GM12874 (cell line): ENCODE data around the gene MINDY1.

Source experiments
- CTCF ChIP-seq: IDR thresholded peaks from 2 replicates; pipeline ENCODE4 v1.5.1; 2011; ENCODE audit warnings: low read depth, mild to moderate bottlenecking, control low read depth, low read length, moderate library complexity; ENCODE audit not compliant: insufficient read depth

MINDY1 gene

GRCh38 chr1:150981805-150982712, 24.6 kb downstream of the MINDY1 start, which contains the start of gene ANXA9:
ANXA9 (plus strand) TSS chr1:150982292; CDS start chr1:150983106, 814 bp downstream.
- TF ChIP-seq CTCF, result no peak

DNA sequence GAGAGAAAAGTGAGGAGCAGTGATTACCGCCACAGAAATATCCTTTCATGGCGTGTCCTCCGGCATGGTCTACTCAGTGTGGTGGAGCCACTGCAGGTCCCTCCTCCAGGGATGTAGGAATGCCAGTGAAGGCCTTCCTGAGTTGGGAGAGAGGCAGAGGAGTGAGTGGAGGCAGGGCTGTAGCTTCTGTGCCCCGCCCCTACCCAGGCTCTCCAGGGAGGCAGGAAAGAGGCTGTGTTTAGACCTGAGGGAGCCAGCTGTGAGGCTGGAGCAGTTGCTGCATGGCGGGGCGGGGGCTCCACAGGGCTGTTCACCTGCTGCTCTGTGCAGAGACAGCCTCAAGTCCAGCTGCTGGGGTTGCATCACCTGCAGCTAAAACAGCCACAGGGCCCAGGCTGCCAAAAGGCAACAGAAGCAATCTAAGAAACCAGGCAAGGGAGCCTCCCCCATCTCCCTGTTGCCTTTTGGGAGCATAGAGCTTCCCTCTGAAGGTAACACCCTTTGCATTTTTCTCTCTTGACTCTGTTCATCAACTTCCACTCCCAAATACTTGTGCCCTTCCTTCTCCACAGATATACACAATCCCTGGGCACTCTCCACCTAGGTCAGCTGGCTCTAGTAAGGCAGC, 25.4 kb downstream of the MINDY1 start:
- TF ChIP-seq CTCF, result no peak

- peak; percentile 100 for TF ChIP-seq CTCF
Measured at GRCh38 chr1:150979092-150980056, 27.3 kb downstream of the MINDY1 start.

DNA sequence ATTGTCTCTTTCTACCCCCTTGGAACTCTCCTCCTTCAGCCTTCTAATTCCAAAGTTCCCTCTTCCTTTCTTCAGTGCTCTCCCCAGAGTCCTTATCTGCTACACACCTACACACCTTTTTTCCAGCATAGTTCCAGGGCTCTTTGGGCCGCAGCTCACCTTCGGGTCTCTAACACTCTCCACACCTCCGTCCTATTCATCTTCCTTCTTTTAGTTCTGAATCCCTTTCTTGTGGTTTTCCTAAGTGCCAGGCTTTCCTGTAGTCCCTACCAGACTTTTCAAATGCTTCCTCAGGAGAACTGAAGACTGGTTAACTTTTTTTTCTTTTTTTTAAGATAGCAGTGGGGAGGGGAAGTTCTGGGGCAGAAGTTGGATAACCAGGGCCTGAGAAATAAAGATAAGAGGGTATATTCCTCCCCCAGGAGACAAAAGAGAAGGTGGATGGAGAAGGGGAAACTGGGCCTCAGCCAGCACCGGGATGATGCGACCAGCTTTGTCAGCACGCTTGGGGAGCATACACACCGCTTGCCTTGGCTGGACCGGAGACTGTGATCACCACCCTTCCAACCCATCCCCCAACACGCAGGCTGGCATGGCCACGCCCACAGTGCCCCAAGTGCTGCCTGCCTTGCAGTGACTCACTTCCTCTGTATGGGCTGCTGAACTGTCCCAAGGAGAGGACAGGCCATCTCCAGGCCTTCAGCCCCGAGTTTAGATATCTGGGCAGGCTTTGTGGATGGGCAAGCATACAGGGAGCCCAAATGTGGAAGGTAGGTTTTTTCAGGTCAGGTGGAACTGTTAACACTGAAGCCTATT, 29.6 kb downstream of the MINDY1 start:
- TF ChIP-seq CTCF, result no peak

DNA sequence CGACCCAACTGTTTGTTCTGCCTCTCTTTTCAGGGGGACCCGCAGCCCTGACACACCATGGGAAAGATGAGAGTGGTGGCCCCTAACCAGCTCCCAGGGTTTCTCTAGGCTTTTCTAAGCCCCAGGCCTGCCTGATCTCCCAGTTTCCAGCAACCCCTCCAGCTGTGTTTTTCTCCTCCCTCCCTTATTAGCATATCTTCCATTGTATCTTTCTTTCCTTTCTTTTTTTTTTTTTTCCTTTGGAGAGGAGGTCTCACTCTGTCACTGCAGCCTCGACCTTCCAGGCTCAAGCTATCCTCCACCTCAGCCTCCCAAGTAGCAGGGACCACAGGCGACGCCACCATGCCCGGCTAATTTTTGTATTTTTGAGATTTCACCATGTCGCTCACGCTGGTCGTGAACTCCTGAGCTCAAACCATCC, 30.3 kb downstream of the MINDY1 start:
- no peak for TF ChIP-seq CTCF

GRCh38 chr1:150974580-150975478, 31.9 kb downstream of the MINDY1 start, which contains the start of gene CERS2:
CERS2 (minus strand) TSS chr1:150974835; CDS start chr1:150969090, 5,745 bp downstream.
- TF ChIP-seq CTCF, result no peak
